Gastrocnemius medialis (tissue), 4 donors: ENCODE measurements around the gene PAIP2.

Source experiments
- CTCF ChIP-seq, 5 experiments: fragments of 450-650 bp in 3 of 5; fragments of 200-600 bp in 2 of 5; sonication (generic) in 2 of 5; IDR thresholded peaks in 4 of 5; conservative IDR thresholded peaks in 1 of 5; 1 replicate in 4 of 5; 2 replicates in 1 of 5; pipeline ENCODE4 v1.5.1; 2016 to 2019; ENCODE audit warnings: antibody characterized with exemption in 5 of 5, mild to moderate bottlenecking in 3 of 5, moderate library complexity in 3 of 5
- POLR2A ChIP-seq, 2 donors: fragments of 450-650 bp; IDR thresholded peaks; one replicate each; pipeline ENCODE4 v1.6.1; 2017; ENCODE audit warnings: antibody characterized with exemption in 2 of 2, mild to moderate bottlenecking in 2 of 2, moderate library complexity in 2 of 2

GRCh38 chr5:139399501-139400121 is 58.0 kb downstream of the PAIP2 start:
- TF ChIP-seq CTCF (IDR thresholded peaks at IDR 0.05 in 4 of 5, conservative IDR thresholded peaks at IDR 0.05 in 1 of 5), result no peak
- TF ChIP-seq POLR2A (IDR thresholded peaks at IDR 0.05), result no peak
